IPS-18c (cell line): ENCODE results near the gene ATG7.
"Not testable (repeated sequence)": the region's sequence is repeated elsewhere in the genome, so short reads cannot be mapped to it uniquely, and the experiment has no call there.

Experiments used
- H3K4me3 ChIP-seq: 2 replicates; pipeline ENCODE4 v1.7.0; 2013; ENCODE audit warnings: low read depth, mild to moderate bottlenecking, low read length, moderate library complexity; ENCODE audit not compliant: insufficient read depth
- H3K9me3 ChIP-seq: one replicate; pipeline ENCODE4 v1.6.1; 2013; ENCODE audit warnings: mild to moderate bottlenecking, low read length, moderate library complexity; ENCODE audit not compliant: control insufficient read depth, insufficient read depth

ATG7 gene

GRCh38 chr3:11563865-11564185 lies 291.6 kb downstream of the ATG7 start:
- H3K4me3 ChIP-seq = no peak overlapping the region
- no peaks in the 10 kb centered on the region for H3K9me3 ChIP-seq

- H3K4me3 ChIP-seq = no peak overlapping the region
- no peaks in the 10 kb centered on the region for H3K9me3 ChIP-seq
Observed at GRCh38 chr3:11564577-11565001, 292.4 kb downstream of the ATG7 start.

- Histone ChIP-seq H3K9me3 (no peaks in the 10 kb centered on the region), H3K4me3 (no peak overlapping the region)
Observed at GRCh38 chr3:11565072-11565471, 292.9 kb downstream of the ATG7 start.

GRCh38 chr3:11565492-11565891 lies 293.3 kb downstream of the ATG7 start:
- no peak overlapping the region for H3K4me3 ChIP-seq
- no peaks in the 10 kb centered on the region for H3K9me3 ChIP-seq

- H3K4me3 ChIP-seq = no peak overlapping the region
Observed at GRCh38 chr3:11565932-11566331, 293.7 kb downstream of the ATG7 start.

GRCh38 chr3:11566478-11566877 lies 294.3 kb downstream of the ATG7 start:
- H3K4me3 ChIP-seq = no peak overlapping the region
- no peaks in the 10 kb centered on the region for H3K9me3 ChIP-seq

More at GRCh38 chr3:11565932-11566331, 293.7 kb downstream of the ATG7 start:
- H3K9me3 ChIP-seq = no peaks in the 10 kb centered on the region

- no peaks in the 10 kb centered on the region for H3K9me3 ChIP-seq
- H3K4me3 ChIP-seq = no peak overlapping the region
Observed at GRCh38 chr3:11566916-11567315, 294.7 kb downstream of the ATG7 start.

- Histone ChIP-seq H3K4me3 (no peak overlapping the region), H3K9me3 (no peaks in the 10 kb centered on the region)
Observed at GRCh38 chr3:11567516-11568467, 295.6 kb downstream of the ATG7 start.

GRCh38 chr3:11568503-11569155 lies 296.4 kb downstream of the ATG7 start:
- Histone ChIP-seq H3K4me3 (no peak overlapping the region), H3K9me3 (no peaks in the 10 kb centered on the region)

GRCh38 chr3:11569156-11569741 lies 297.1 kb downstream of the ATG7 start:
- Histone ChIP-seq H3K9me3 (peaks cover 2% of the 10 kb centered on the region), H3K4me3 (no peak overlapping the region)

- peaks cover 2% of the 10 kb centered on the region for H3K9me3 ChIP-seq
- no peak overlapping the region for H3K4me3 ChIP-seq
Observed at GRCh38 chr3:11570251-11570650, 298.1 kb downstream of the ATG7 start.

GRCh38 chr3:11570789-11571495 lies 298.7 kb downstream of the ATG7 start:
- Histone ChIP-seq H3K4me3 (no peak overlapping the region), H3K9me3 (peaks cover 2% of the 10 kb centered on the region)

- not testable (repeated sequence) for H3K4me3 ChIP-seq, H3K9me3 ChIP-seq
Observed at GRCh38 chr3:11572660-11573059, 300.5 kb downstream of the ATG7 start.

- Histone ChIP-seq H3K4me3 (no peak overlapping the region), H3K9me3 (peaks cover 2% of the 10 kb centered on the region)
Observed at GRCh38 chr3:11574981-11575669, 302.9 kb downstream of the ATG7 start.

- peaks cover 2% of the 10 kb centered on the region for H3K9me3 ChIP-seq
- H3K4me3 ChIP-seq = no peak overlapping the region
Observed at GRCh38 chr3:11575677-11576076, 303.5 kb downstream of the ATG7 start.

- peaks cover 2% of the 10 kb centered on the region for H3K9me3 ChIP-seq
- H3K4me3 ChIP-seq = no peak overlapping the region
Observed at GRCh38 chr3:11576453-11576852, 304.3 kb downstream of the ATG7 start.

GRCh38 chr3:11578169-11578568 lies 306.0 kb downstream of the ATG7 start:
- peaks cover 2% of the 10 kb centered on the region for H3K9me3 ChIP-seq
- H3K4me3 ChIP-seq = no peak overlapping the region
